Ovary (tissue), 9 donors: ENCODE results near the gene ARSG. TPM values are rescaled to one million over a fixed set of nuclear protein-coding genes. Genes with fewer than 3 reads are reported as not detected.
"Not testable (repeated sequence)": the region's sequence is repeated elsewhere in the genome, so short reads cannot be mapped to it uniquely, and the experiment has no call there.

Experiments
- DNase-seq, 5 donors: peaks; one replicate each; pipeline ENCODE4 v3.0.0-alpha.2; 2019 to 2020
- H3K27ac ChIP-seq, 2 donors: fragments of 200-600 bp; one replicate each; pipeline versions ENCODE4 v1.5.1 to v1.8.0; 2019 to 2022
- H3K27me3 ChIP-seq: fragments of 200-600 bp; one replicate; pipeline ENCODE4 v1.8.0; 2022
- H3K36me3 ChIP-seq: fragments of 200-600 bp; sonication (generic); one replicate; pipeline ENCODE4 v1.5.1; 2019
- H3K4me1 ChIP-seq: one replicate; pipeline ENCODE4 v1.8.1; 2013; ENCODE audit warnings: mild to moderate bottlenecking, moderate library complexity; ENCODE audit not compliant: insufficient read depth
- H3K4me3 ChIP-seq: fragments of 200-600 bp; sonication (generic); one replicate; pipeline ENCODE4 v1.5.1; 2017
- H3K9me3 ChIP-seq, 2 donors: fragments of 200-600 bp in 1 of 2; sonication (generic) in 1 of 2; one replicate each; pipeline versions ENCODE4 v1.5.1 to v1.8.1; 2013 to 2019; ENCODE audit warnings: mild to moderate bottlenecking in 1 of 2, moderate library complexity in 1 of 2
- CTCF ChIP-seq, 3 donors: fragments of 450-650 bp in 2 of 3; fragments of 200-600 bp in 1 of 3; IDR thresholded peaks; one replicate each; pipeline versions ENCODE4 v1.5.1 to v1.8.0; 2016 to 2022; ENCODE audit warnings: antibody characterized with exemption in 3 of 3, mild to moderate bottlenecking in 1 of 3
- EP300 ChIP-seq: sonication (generic); formaldehyde crosslinking; IDR thresholded peaks from one replicate; pipeline ENCODE4 v1.6.1; 2017; ENCODE audit warnings: antibody characterized with exemption
- POLR2A ChIP-seq: fragments of 450-650 bp; IDR thresholded peaks from one replicate; pipeline ENCODE4 v1.6.1; 2017; ENCODE audit warnings: antibody characterized with exemption, mild to moderate bottlenecking, moderate library complexity
- WGBS, 3 donors: extraction: QIAGEN DNeasy Blood & Tissue Kit in 1 of 3; methylation state at CpG; one replicate each; pipeline versions ENCODE4 v1.1.5 to v1.1.7; 2013 to 2017; 5-methylcytosine and 5-hydroxymethylcytosine counted together
- intact Hi-C, 4 donors: fragments of 100-400 bp; cut with DNase I; formaldehyde crosslinking; loops; one replicate each; pipeline versions ENCODE4 v1.11.0 to v1.15.1; 2022 to 2023
- polyA plus RNA-seq, 2 donors: library from polyadenylated mRNA; stranded (reverse); fragments of 200-250 nt in 1 of 2; fragments of 350-450 nt in 1 of 2; fragmentation: Illumina TruSeq in 1 of 2; extraction: RNeasy Lipid Tissue Mini Kit (QIAGEN cat#74804) in 1 of 2; gene quantifications; one replicate each; pipeline ENCODE4 v1.2.3, GENCODE V29; 2013 to 2014
- total RNA-seq, 7 donors: library from RNA; depleted of rRNA in 2 of 7; stranded (reverse); fragments of >200 nt in 2 of 7; fragmentation: NEBNext Ultra II Directional in 3 of 7; extraction: Animal tissue kit (Norgen Biotek cat#: 25700) in 3 of 7; gene quantifications; one replicate each; pipeline versions ENCODE4 v1.1.0 to v1.2.4, GENCODE V29; 2016 to 2023
- donor health status: DM: no; HTN: no; CAD: no; lungs with moderate emphysema.
- donor health status: DM: no; HTN: no; CAD: no.
- donor health status: Bipolar disorder and iron deficiency.
- donor health status: DM: yes; HTN: yes; CAD: no.
- donor health status: DM: no; HTN: no; CAD: no.
- donor health status: DM: yes; HTN: yes; CAD: no.

The ARSG gene
- total and polyA plus RNA-seq, 9 donors = 5.2 to 19.8 (median 11.1) TPM

- TF ChIP-seq POLR2A (no peak), EP300 (no peak), CTCF (IDR thresholded peaks at IDR 0.05) (no peak)
- Histone ChIP-seq H3K4me3 (no peak overlapping the region), H3K27ac (no peak overlapping the region), H3K9me3 (no peaks in the 10 kb centered on the region), H3K4me1 (no peaks in the 10 kb centered on the region), H3K36me3 (no peaks in the 10 kb centered on the region), H3K27me3 (no peaks in the 10 kb centered on the region)
- intact Hi-C loops = no loop called here
- no peak for DNase-seq
- WGBS, 3 donors = 53 to 81% (median 54%) methylated on average over 4 of the region's 4 CpGs
Measured at GRCh38 chr17:68328676-68329075, 37.4 kb downstream of the ARSG start.

DNA sequence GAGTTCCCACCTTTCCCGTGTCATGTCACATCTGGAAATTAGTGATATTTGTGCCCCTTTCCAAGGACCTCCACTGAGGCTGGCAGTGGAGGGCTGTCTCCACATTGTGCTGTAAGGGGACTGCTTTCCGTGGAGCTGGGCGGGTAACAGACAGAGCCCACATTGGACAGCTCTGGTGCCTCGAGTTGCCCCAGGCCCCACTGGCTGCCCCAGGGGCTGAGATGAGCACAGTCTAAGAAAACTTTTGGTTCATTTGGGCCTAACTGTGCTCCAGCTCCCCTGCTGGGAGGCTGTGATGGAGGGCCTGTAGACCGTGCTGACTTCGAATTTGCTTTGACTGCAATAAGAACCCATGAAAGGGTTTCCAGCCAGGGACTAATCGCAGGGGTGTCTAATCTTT lies 38.0 kb downstream of the ARSG start:
- intact Hi-C loops = no loop called here

GRCh38 chr17:68331932-68332331 lies 40.6 kb downstream of the ARSG start:
- DNase-seq, H3K4me1 ChIP-seq, intact Hi-C loops, H3K4me3 ChIP-seq, H3K27ac ChIP-seq, H3K27me3 ChIP-seq, H3K9me3 ChIP-seq, H3K36me3 ChIP-seq: not testable (repeated sequence)
- WGBS, 3 donors = 94 to 96% (median 95%) methylated on average over 12 of the region's 12 CpGs

More for the DNA sequence above, 38.0 kb downstream of the ARSG start:
- Histone ChIP-seq H3K27me3 (no peaks in the 10 kb centered on the region), H3K27ac (no peak overlapping the region), H3K4me3 (no peak overlapping the region), H3K36me3 (no peaks in the 10 kb centered on the region), H3K9me3 (no peaks in the 10 kb centered on the region), H3K4me1 (no peaks in the 10 kb centered on the region)
- WGBS, 3 donors = 83 to 95% (median 89%) methylated on average over 7 of the region's 7 CpGs
- TF ChIP-seq CTCF (IDR thresholded peaks at IDR 0.05) = no peak
- no peak for TF ChIP-seq EP300
- TF ChIP-seq POLR2A = no peak
- no peak for DNase-seq

GRCh38 chr17:68334393-68334792 lies 43.1 kb downstream of the ARSG start:
- 95% methylated on average over 9 of the region's 9 CpGs for WGBS, 3 donors
- no peaks in the 10 kb centered on the region for H3K27me3 ChIP-seq
- intact Hi-C loops = no loop called here
- no peak overlapping the region for H3K4me3 ChIP-seq
- no peak overlapping the region for H3K27ac ChIP-seq
- H3K9me3 ChIP-seq = no peaks in the 10 kb centered on the region
- no peaks in the 10 kb centered on the region for H3K36me3 ChIP-seq
- TF ChIP-seq CTCF (IDR thresholded peaks at IDR 0.05) = no peak
- TF ChIP-seq POLR2A = no peak
- no peak for TF ChIP-seq EP300
- DNase-seq = no peak
- H3K4me1 ChIP-seq = no peaks in the 10 kb centered on the region

DNA sequence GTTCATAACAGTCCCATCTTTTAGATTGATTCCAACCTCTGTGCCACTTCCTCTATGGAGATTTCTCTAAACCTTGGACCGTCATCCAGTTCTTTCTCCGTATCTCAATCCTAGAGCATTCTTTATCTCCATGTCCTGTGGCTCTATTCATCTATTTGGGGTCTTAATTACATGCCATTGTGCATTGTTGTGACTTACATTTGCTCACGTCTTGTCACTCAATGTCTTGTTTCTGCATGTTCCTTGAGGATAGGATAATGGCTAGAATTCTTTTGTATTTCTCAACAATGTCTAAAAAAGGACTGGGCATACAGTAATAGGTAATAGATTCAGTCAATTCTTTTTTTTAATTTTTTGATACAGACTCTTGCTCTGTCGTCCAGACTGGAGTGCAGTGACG lies 50.2 kb downstream of the ARSG start:
- Histone ChIP-seq H3K4me3 (no peak overlapping the region), H3K9me3 (no peaks in the 10 kb centered on the region), H3K27me3 (no peaks in the 10 kb centered on the region), H3K4me1 (no peaks in the 10 kb centered on the region), H3K27ac (no peak overlapping the region), H3K36me3 (no peaks in the 10 kb centered on the region)
- no peak for DNase-seq
- no peak for TF ChIP-seq CTCF (IDR thresholded peaks at IDR 0.05)
- TF ChIP-seq POLR2A = no peak
- no peak for TF ChIP-seq EP300
- 90 to 94% (median 92%) methylated on average over 5 of the region's 5 CpGs for WGBS, 3 donors
- intact Hi-C loops = no loop called here
